GM21515 (cell line): ENCODE measurements around the gene TYW1B.
"Not testable (repeated sequence)": the region's sequence is repeated elsewhere in the genome, so short reads cannot be mapped to it uniquely, and the experiment has no call there.

Experiments
- ATAC-seq: cut with Tn5 transposase; IDR thresholded peaks from one replicate; pipeline ENCODE4 v1.9.1; 2021; ENCODE audit not compliant: unreplicated experiment

TYW1B gene

GRCh38 chr7:72580142-72580770, 247.7 kb downstream of the TYW1B start:
- not testable (repeated sequence) for ATAC-seq

DNA sequence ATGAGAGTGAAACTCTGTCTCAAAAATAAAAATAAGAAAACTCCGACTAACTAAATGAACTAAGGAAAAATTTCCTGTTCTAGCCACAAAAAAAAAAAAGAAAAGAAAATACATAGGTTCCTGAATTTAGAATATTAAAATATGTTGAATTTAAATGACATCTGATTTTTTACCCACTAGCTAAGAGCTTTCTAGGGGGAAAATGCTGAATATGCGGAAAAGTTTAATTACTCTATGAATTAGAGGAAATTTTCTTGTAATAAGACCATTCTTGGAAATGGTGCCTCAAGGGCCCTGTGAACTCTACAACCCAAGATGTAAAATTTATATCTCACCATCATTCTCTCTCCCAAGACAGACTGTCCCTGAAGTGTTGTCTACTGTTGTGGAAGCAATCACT, 250.9 kb downstream of the TYW1B start:
- ATAC-seq: no peak

- ATAC-seq: not testable (repeated sequence)
These were observed 266.0 kb downstream of the TYW1B start for GRCh38 chr7:72561988-72562387.

GRCh38 chr7:72559546-72559945, 268.5 kb downstream of the TYW1B start:
- not testable (repeated sequence) for ATAC-seq

GRCh38 chr7:72556733-72557132, 271.3 kb downstream of the TYW1B start:
- ATAC-seq: not testable (repeated sequence)

- ATAC-seq: not testable (repeated sequence)
These were observed 272.8 kb downstream of the TYW1B start for GRCh38 chr7:72555238-72555637.

DNA sequence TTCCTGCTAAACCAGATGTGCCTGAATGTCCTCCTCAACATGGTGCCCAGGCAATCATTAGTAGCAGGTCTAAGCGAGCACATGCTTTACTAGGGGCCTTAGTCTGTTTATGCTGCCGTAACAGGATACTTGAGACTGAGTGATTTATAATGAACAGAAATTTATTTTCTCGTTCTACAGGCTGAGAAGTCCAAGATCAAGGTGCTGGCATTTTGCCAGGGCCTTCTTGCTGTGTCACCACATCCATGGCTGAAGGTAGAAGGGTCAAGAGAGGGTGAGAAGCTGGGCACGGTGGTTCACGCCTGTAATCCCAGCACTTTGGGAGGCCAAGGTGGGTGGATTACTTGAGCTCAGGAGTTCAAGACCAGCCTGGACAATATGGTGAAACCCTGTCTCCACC, 273.6 kb downstream of the TYW1B start:
- ATAC-seq: not testable (repeated sequence)

DNA sequence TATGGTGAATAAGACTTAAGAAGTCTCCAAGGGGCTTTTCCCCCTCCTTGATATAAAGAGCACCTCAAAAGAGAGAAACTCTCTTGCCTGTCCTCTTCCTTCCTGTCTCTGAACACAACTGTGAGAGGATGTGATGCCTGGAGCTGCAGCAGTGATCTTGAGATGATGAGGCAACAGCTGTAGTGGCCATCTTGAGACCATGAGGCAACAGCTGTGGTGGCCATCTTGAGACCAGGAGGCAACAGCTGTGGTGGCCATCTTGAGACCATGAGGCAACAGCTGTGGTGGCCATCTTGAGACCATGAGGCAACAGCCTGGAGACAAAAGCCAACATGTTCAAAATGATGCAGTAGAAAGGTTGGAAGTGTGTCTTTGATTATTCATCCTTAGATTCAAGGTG, 277.5 kb downstream of the TYW1B start:
- not testable (repeated sequence) for ATAC-seq

- ATAC-seq: not testable (repeated sequence)
These were observed 281.3 kb downstream of the TYW1B start for GRCh38 chr7:72546586-72547237.

GRCh38 chr7:72544531-72544930, 283.5 kb downstream of the TYW1B start:
- ATAC-seq: not testable (repeated sequence)

DNA sequence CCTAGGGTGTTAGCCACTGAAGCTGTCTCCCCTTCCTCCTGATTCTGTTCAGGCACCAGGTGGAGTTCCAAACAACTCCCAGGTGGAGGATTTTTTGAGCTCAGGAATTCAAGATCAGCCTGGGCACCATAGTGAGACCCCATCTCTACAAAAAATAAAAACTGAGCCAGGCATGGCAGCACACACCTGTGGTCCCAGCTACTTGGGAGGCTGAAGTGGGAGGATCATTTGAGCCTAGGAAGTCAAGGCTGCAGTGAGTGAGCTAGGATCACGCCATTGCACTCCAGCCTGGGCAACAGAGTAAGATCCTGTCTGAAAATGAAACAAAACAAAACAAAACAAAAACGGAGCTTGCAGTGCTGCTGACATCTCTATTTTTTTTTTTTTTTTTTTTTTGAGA, 287.1 kb downstream of the TYW1B start:
- ATAC-seq: no peak

DNA sequence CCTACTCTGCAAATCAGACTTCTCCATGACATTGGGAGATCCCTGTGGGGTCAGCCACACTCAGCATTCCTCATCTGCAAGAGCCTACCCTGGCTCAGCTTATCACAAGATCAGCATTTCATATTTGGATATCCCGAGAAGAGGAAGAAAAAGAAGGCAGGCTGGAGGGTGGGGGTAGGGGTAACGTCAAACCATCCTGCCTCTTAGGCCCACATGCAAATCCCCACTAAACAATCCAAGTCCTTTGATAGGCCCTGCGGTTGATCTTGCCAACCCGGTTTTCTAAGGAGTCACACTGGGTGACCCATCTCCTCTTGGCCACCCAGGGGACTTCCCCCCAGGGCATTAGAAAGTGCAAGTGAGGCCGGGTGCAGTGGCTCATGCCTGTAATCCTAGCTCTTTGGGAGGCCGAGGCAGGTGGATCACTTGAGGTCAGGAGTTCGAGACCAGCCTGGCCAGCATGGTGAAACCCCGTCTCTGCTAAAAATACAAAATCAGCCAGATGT, 287.8 kb downstream of the TYW1B start:
- ATAC-seq: no peak

GRCh38 chr7:72539702-72540101, 288.3 kb downstream of the TYW1B start:
- ATAC-seq: no peak

- ATAC-seq: no peak
These were observed 289.1 kb downstream of the TYW1B start for GRCh38 chr7:72538856-72539255.

GRCh38 chr7:72538147-72538546, 289.9 kb downstream of the TYW1B start:
- no peak for ATAC-seq

DNA sequence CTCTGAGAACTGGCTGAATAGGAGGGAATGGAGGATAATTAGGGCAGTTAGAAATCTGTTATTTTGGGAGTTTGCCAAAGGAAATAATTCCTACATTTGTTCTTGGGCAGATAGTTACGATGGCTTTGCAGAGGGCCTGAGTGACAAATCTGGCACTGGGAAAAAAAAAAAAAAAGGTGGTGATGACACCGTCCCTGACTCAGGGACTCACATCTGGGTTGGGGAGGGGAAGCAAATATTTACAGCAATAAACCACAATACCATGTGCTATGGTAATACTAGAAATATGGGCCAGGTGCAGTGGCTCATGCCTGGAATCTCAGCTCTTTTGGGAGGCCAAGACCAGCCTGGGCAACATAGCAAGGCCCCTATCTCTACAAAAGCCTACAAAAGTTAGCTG, 292.0 kb downstream of the TYW1B start:
- not testable (repeated sequence) for ATAC-seq

GRCh38 chr7:72531048-72531447, 297.0 kb downstream of the TYW1B start:
- not testable (repeated sequence) for ATAC-seq
